NCI-H2196 (cell line): ENCODE results near the gene PAK6.
A peak's percentile ranks its signal among the peaks of the same experiment; 100 is the strongest.

Experiments used
- DNase-seq: peaks from one replicate; lab custom pipeline; 2025; ENCODE audit not compliant: unreplicated experiment; lab: John Stamatoyannopoulos, UW

The PAK6 gene

GRCh38 chr15:40238532-40239403 is at the start of gene PAK6:
Gene PAK6, plus strand, starts transcription at chr15:40239063. Its CDS starts 25,723 bp downstream, at chr15:40264786.
- peak; percentile 34 for DNase-seq

- no peak for DNase-seq
Observed at GRCh38 chr15:40190591-40190990, 48.3 kb upstream of the PAK6 start.

GRCh38 chr15:40192942-40193341 is 45.9 kb upstream of the PAK6 start:
- no peak for DNase-seq

- no peak for DNase-seq
Observed at GRCh38 chr15:40197434-40197833, 41.4 kb upstream of the PAK6 start.

- DNase-seq: no peak
Observed at GRCh38 chr15:40198355-40199085, 40.3 kb upstream of the PAK6 start.

- DNase-seq: no peak
Observed at GRCh38 chr15:40204100-40204499, 34.8 kb upstream of the PAK6 start.

- peak; percentile 61 for DNase-seq
Observed at GRCh38 chr15:40217166-40217824, 21.6 kb upstream of the PAK6 start.

GRCh38 chr15:40219801-40220200 is 19.1 kb upstream of the PAK6 start:
- DNase-seq: no peak

- DNase-seq: no peak
Observed at GRCh38 chr15:40222131-40222530, 16.7 kb upstream of the PAK6 start.

GRCh38 chr15:40226736-40227135 is 12.1 kb upstream of the PAK6 start:
- no peak for DNase-seq

GRCh38 chr15:40229316-40229715 is 9.5 kb upstream of the PAK6 start:
- DNase-seq: no peak

- no peak for DNase-seq
Observed at GRCh38 chr15:40229956-40230355, 8.9 kb upstream of the PAK6 start.

GRCh38 chr15:40232625-40233070 is 6.2 kb upstream of the PAK6 start:
- DNase-seq: no peak

- no peak for DNase-seq
Observed at GRCh38 chr15:40233727-40234577, 4.9 kb upstream of the PAK6 start.

- DNase-seq: no peak
Observed at GRCh38 chr15:40234783-40235182, 4.1 kb upstream of the PAK6 start.

- DNase-seq: no peak
Observed at GRCh38 chr15:40235201-40235885, 3.5 kb upstream of the PAK6 start.

- no peak for DNase-seq
Observed at GRCh38 chr15:40239404-40239692, 485 bp downstream of the PAK6 start.

- no peak for DNase-seq
Observed at GRCh38 chr15:40239693-40240618, 1.1 kb downstream of the PAK6 start.

- DNase-seq: no peak
Observed at GRCh38 chr15:40240619-40241221, 1.9 kb downstream of the PAK6 start.
